Measurements from ENCODE around the gene KIAA1671.
"Not testable (repeated sequence)": the region's sequence is repeated elsewhere in the genome, so short reads cannot be mapped to it uniquely, and the experiment has no call there.

Gene KIAA1671

GRCh38 chr22:25202290-25202921, 249.9 kb downstream of the KIAA1671 start:
- DNase-seq (ENCODE audit: low read depth) = peak; percentile 56

- no peak for DNase-seq (ENCODE audit: low read depth)
Observed at GRCh38 chr22:25203082-25203481, 250.6 kb downstream of the KIAA1671 start.

GRCh38 chr22:25204547-25204946, 252.0 kb downstream of the KIAA1671 start:
- DNase-seq (ENCODE audit: low read depth) = not testable (repeated sequence)

- no peak for DNase-seq (ENCODE audit: low read depth)
Observed at GRCh38 chr22:25205847-25206246, 253.3 kb downstream of the KIAA1671 start.

- no peak for DNase-seq (ENCODE audit: low read depth)
Observed at GRCh38 chr22:25206998-25207397, 254.5 kb downstream of the KIAA1671 start.

GRCh38 chr22:25207553-25208157, 255.1 kb downstream of the KIAA1671 start:
- no peak for DNase-seq (ENCODE audit: low read depth)

- DNase-seq (ENCODE audit: low read depth) = no peak
Observed at GRCh38 chr22:25208328-25208727, 255.8 kb downstream of the KIAA1671 start.

GRCh38 chr22:25208743-25209505, 256.4 kb downstream of the KIAA1671 start:
- DNase-seq (ENCODE audit: low read depth) = no peak

- DNase-seq (ENCODE audit: low read depth) = no peak
Observed at GRCh38 chr22:25210793-25211192, 258.3 kb downstream of the KIAA1671 start.

GRCh38 chr22:25212337-25212736, 259.8 kb downstream of the KIAA1671 start:
- DNase-seq (ENCODE audit: low read depth) = no peak

- no peak for DNase-seq (ENCODE audit: low read depth)
Observed at GRCh38 chr22:25213221-25213620, 260.7 kb downstream of the KIAA1671 start.

- DNase-seq (ENCODE audit: low read depth) = no peak
Observed at GRCh38 chr22:25216230-25216629, 263.7 kb downstream of the KIAA1671 start.

- no peak for DNase-seq (ENCODE audit: low read depth)
Observed at GRCh38 chr22:25219211-25219689, 266.7 kb downstream of the KIAA1671 start, which contains the start of gene CRYBB2. TSS of gene CRYBB2 (plus strand) at chr22:25219639. CDS start at chr22:25221430, 1,791 bp downstream.

- DNase-seq (ENCODE audit: low read depth) = no peak
Observed at GRCh38 chr22:25219948-25220442, 267.5 kb downstream of the KIAA1671 start.

- DNase-seq (ENCODE audit: low read depth) = no peak
Observed at GRCh38 chr22:25221790-25222189, 269.3 kb downstream of the KIAA1671 start.

GRCh38 chr22:25223269-25223850, 270.8 kb downstream of the KIAA1671 start:
- no peak for DNase-seq (ENCODE audit: low read depth)

GRCh38 chr22:25228822-25229221, 276.3 kb downstream of the KIAA1671 start:
- no peak for DNase-seq (ENCODE audit: low read depth)

- DNase-seq (ENCODE audit: low read depth) = not testable (repeated sequence)
Observed at GRCh38 chr22:25230760-25231159, 278.2 kb downstream of the KIAA1671 start.

- DNase-seq (ENCODE audit: low read depth) = no peak
Observed at GRCh38 chr22:25232301-25232700, 279.8 kb downstream of the KIAA1671 start.

- DNase-seq (ENCODE audit: low read depth) = not testable (repeated sequence)
Observed at GRCh38 chr22:25233706-25234105, 281.2 kb downstream of the KIAA1671 start.

GRCh38 chr22:25235547-25236290, 283.2 kb downstream of the KIAA1671 start:
- DNase-seq (ENCODE audit: low read depth) = peak; percentile 68

GRCh38 chr22:25236417-25236816, 283.9 kb downstream of the KIAA1671 start:
- no peak for DNase-seq (ENCODE audit: low read depth)
